Right lobe of liver (tissue), 6 donors: Measurements from ENCODE around the gene TMEM217. TPM values are rescaled to one million over a fixed set of nuclear protein-coding genes. Genes with fewer than 3 reads are reported as not detected.

ENCODE experiments used
- ATAC-seq, 4 donors: fragments of 200-7000 bp; cut with Tn5 transposase; one replicate each; pipeline ENCODE4 v1.9.1; 2020; ENCODE audit warnings: mild to moderate bottlenecking in 4 of 4, moderate library complexity in 4 of 4
- DNase-seq, 3 donors: peaks; one replicate each; pipeline ENCODE4 v3.0.0-alpha.2; 2020
- H3K27ac ChIP-seq, 3 donors: fragments of 200-600 bp; one replicate each; pipeline ENCODE4 v1.8.0; 2022
- H3K27me3 ChIP-seq, 2 donors: fragments of 200-600 bp; one replicate each; pipeline ENCODE4 v1.8.0; 2022
- H3K36me3 ChIP-seq, 4 donors: fragments of 200-600 bp; sonication (generic) in 1 of 4; one replicate each; pipeline versions ENCODE4 v1.5.1 to v1.8.0; 2017 to 2022; ENCODE audit warnings: control low read depth in 1 of 4
- H3K4me1 ChIP-seq, 4 donors: fragments of 200-600 bp; sonication (generic) in 1 of 4; one replicate each; pipeline versions ENCODE4 v1.5.1 to v1.8.0; 2017 to 2022; ENCODE audit warnings: control low read depth in 1 of 4
- H3K4me3 ChIP-seq, 3 donors: fragments of 200-600 bp; one replicate each; pipeline ENCODE4 v1.8.0; 2022
- H3K9me3 ChIP-seq, 4 donors: fragments of 200-600 bp; sonication (generic) in 1 of 4; one replicate each; pipeline versions ENCODE4 v1.5.1 to v1.8.0; 2017 to 2022; ENCODE audit warnings: control low read depth in 1 of 4
- CTCF ChIP-seq, 4 donors: fragments of 200-600 bp in 3 of 4; fragments of 450-650 bp in 1 of 4; IDR thresholded peaks; one replicate each; pipeline versions ENCODE4 v1.5.1 to v1.8.0; 2016 to 2022; ENCODE audit warnings: antibody characterized with exemption in 4 of 4, mild to moderate bottlenecking in 2 of 4
- POLR2A ChIP-seq: fragments of 450-650 bp; IDR thresholded peaks from one replicate; pipeline ENCODE4 v1.6.1; 2017; ENCODE audit warnings: antibody characterized with exemption, mild to moderate bottlenecking
- WGBS: methylation state at CpG from one replicate; pipeline ENCODE4 v1.1.6; 2018; ENCODE audit warnings: low coverage, low lambda C conversion rate; ENCODE audit not compliant: insufficient coverage; ENCODE audit errors: missing lambda C conversion rate; 5-methylcytosine and 5-hydroxymethylcytosine counted together
- intact Hi-C, 2 donors: fragments of 100-400 bp; cut with DNase I; formaldehyde crosslinking; loops; one replicate each; pipeline versions ENCODE4 v1.11.2 to v1.14.1; 2022
- total RNA-seq, 6 experiments: library from RNA; depleted of rRNA in 2 of 6; stranded (reverse); fragments of >200 nt in 2 of 6; fragmentation: NEBNext Ultra II Directional in 3 of 6; extraction: Animal tissue kit (Norgen Biotek cat#: 25700) in 3 of 6; gene quantifications; one replicate each; pipeline versions ENCODE4 v1.1.0 to v1.2.4, GENCODE V29; 2016 to 2023
- donor health status: DM: no; HTN: yes; CAD: no.
- donor health status: DM: no; HTN: no; CAD: no.
- donor health status: DM: no; HTN: no; CAD: no.
- donor health status: DM: no; HTN: yes; CAD: no.
- donor health status: DM: no; HTN: yes; CAD: no.

TMEM217 gene
- total RNA-seq, 6 experiments from 2014 or later, result 0.15 to 5.2 (median 0.92) TPM; not detected in 1

GRCh38 chr6:37259191-37259590 lies 1.2 kb upstream of the TMEM217 start:
- Histone ChIP-seq H3K4me1 (peaks cover 0 to 16% (median 4%) of the 10 kb centered on the region in 4 donors), H3K36me3 (no peaks in the 10 kb centered on the region), H3K9me3 (no peaks in the 10 kb centered on the region), H3K27ac (peak overlapping the region in 1 of 3 donors; percentile 61), H3K27me3 (no peaks in the 10 kb centered on the region), H3K4me3 (peak overlapping the region in 1 of 3 donors; percentile 90)
- DNase-seq (no peak), ATAC-seq (peak in 1 of 4 donors; percentile 2)
- TF ChIP-seq POLR2A, result no peak
- no peak for TF ChIP-seq CTCF (IDR thresholded peaks at IDR 0.05)
- 21% methylated on average over 2 of the region's 2 CpGs for whole genome bisulfite sequencing
- intact Hi-C loops, result no loop called here

GRCh38 chr6:37258405-37259105 lies 611 bp upstream of the TMEM217 start:
- 12% methylated on average over 7 of the region's 11 CpGs for WGBS
- ATAC-seq, result no peak
- no peak for DNase-seq
- peak overlapping the region in 2 of 3 donors; percentile 94 for H3K27ac ChIP-seq
- no peaks in the 10 kb centered on the region for H3K36me3 ChIP-seq
- H3K9me3 ChIP-seq, result no peaks in the 10 kb centered on the region
- H3K27me3 ChIP-seq, result no peaks in the 10 kb centered on the region
- intact Hi-C loops, result no loop called here
- H3K4me1 ChIP-seq, result peaks cover 0 to 16% (median 4%) of the 10 kb centered on the region in 4 donors
- H3K4me3 ChIP-seq, result peak overlapping the region; percentile 78 to 90 (median 81)
- TF ChIP-seq POLR2A, result no peak
- no peak for TF ChIP-seq CTCF (IDR thresholded peaks at IDR 0.05)

GRCh38 chr6:37257320-37257633 lies 667 bp downstream of the TMEM217 start:
- no peak for DNase-seq
- ATAC-seq, result no peak
- Histone ChIP-seq H3K27me3 (no peaks in the 10 kb centered on the region), H3K36me3 (no peaks in the 10 kb centered on the region), H3K27ac (peak overlapping the region in 1 of 3 donors; percentile 94), H3K4me1 (peaks cover 0 to 13% (median 1%) of the 10 kb centered on the region in 4 donors), H3K9me3 (no peaks in the 10 kb centered on the region), H3K4me3 (peak overlapping the region; percentile 78 to 90 (median 81))
- 0% methylated on average over 9 of the region's 9 CpGs for WGBS
- intact Hi-C loops, result no loop called here
- TF ChIP-seq POLR2A (no peak), CTCF (IDR thresholded peaks at IDR 0.05) (no peak)

DNA sequence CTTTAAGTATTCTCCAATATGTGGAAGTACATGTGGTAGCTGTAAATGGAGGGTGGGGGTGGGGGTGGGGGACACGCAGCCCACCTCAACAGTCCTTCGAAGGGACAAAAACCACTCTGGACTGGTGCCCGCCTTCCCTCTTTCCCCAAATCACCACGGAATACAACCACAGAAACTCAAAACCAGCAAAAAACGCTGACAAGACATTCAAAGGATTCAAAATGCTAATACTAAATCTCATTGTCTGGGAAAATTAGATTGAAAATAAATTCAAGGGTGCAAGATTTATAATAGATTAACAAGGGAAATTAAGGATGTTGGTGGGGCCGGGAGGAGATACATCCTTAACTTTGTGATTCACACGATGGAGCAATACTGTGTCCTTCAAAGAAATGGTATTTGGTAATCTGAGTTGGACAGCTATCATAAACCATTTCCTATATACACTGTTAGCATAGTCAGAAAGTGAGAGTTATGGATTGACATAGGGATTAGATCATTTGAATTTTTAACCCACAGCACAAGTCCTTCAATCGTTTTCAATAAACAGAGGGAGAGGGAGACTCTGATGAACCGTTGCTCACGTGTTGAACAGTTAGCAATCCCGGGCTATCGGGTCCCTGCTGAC lies 1.1 kb downstream of the TMEM217 start:
- Histone ChIP-seq H3K27ac (no peak overlapping the region), H3K4me1 (peaks cover 0 to 10% (median 0%) of the 10 kb centered on the region in 4 donors), H3K36me3 (no peaks in the 10 kb centered on the region), H3K27me3 (no peaks in the 10 kb centered on the region), H3K9me3 (no peaks in the 10 kb centered on the region), H3K4me3 (peak overlapping the region in 2 of 3 donors; percentile 78 to 81)
- TF ChIP-seq CTCF (IDR thresholded peaks at IDR 0.05), result no peak
- TF ChIP-seq POLR2A, result no peak
- WGBS, result 34% methylated on average over 12 of the region's 12 CpGs
- DNase-seq (no peak), ATAC-seq (no peak)
- intact Hi-C loops, result no loop called here
